Measurements from ENCODE around the gene RAX2. TPM values are rescaled to one million over a fixed set of nuclear protein-coding genes. Genes with fewer than 3 reads are reported as not detected.

RAX2 gene
- total RNA-seq, 2 donors from 2014 or later: not detected

- no peak for ATAC-seq (ENCODE audit: insufficient number of reproducible peaks, low FRiP score, low read depth)
- H3K27ac ChIP-seq: no peak overlapping the region
- no peaks in the 10 kb centered on the region for H3K36me3 ChIP-seq
- H3K9me3 ChIP-seq: no peaks in the 10 kb centered on the region
- no peak for DNase-seq (ENCODE audit: low spot score)
- H3K27me3 ChIP-seq (replicated peaks; ENCODE audit: insufficient read depth): no peaks in the 10 kb centered on the region
- no peaks in the 10 kb centered on the region for H3K4me1 ChIP-seq (ENCODE audit: control insufficient read depth in 1 of 2, low read depth in 2 of 2)
- no peak overlapping the region for H3K4me3 ChIP-seq
- no peak for TF ChIP-seq CTCF (IDR thresholded peaks at IDR 0.05)
Measured at GRCh38 chr19:3807131-3807480, 35.1 kb upstream of the RAX2 start.

GRCh38 chr19:3805859-3806258, 33.8 kb upstream of the RAX2 start:
- TF ChIP-seq CTCF (IDR thresholded peaks at IDR 0.05): no peak
- DNase-seq (ENCODE audit: low spot score): no peak
- no peak for ATAC-seq (ENCODE audit: insufficient number of reproducible peaks, low FRiP score, low read depth)
- Histone ChIP-seq H3K4me1 (ENCODE audit: control insufficient read depth in 1 of 2, low read depth in 2 of 2) (peaks cover 9 to 11% of the 10 kb centered on the region in 2 donors), H3K9me3 (no peaks in the 10 kb centered on the region), H3K36me3 (no peaks in the 10 kb centered on the region), H3K4me3 (no peak overlapping the region), H3K27me3 (replicated peaks; ENCODE audit: insufficient read depth) (peaks cover 8% of the 10 kb centered on the region), H3K27ac (no peak overlapping the region)

- H3K27me3 ChIP-seq (replicated peaks; ENCODE audit: insufficient read depth): peaks cover 8% of the 10 kb centered on the region
- DNase-seq (ENCODE audit: low spot score) (no peak), ATAC-seq (ENCODE audit: insufficient number of reproducible peaks, low FRiP score, low read depth) (no peak)
- no peaks in the 10 kb centered on the region for H3K9me3 ChIP-seq
- TF ChIP-seq CTCF (IDR thresholded peaks at IDR 0.05): no peak
- H3K27ac ChIP-seq: no peak overlapping the region
- H3K4me3 ChIP-seq: no peak overlapping the region
- H3K4me1 ChIP-seq (ENCODE audit: control insufficient read depth in 1 of 2, low read depth in 2 of 2): peaks cover 9 to 11% of the 10 kb centered on the region in 2 donors
- H3K36me3 ChIP-seq: no peaks in the 10 kb centered on the region
Measured at GRCh38 chr19:3804429-3804828, 32.4 kb upstream of the RAX2 start.

GRCh38 chr19:3803986-3804385, 32.0 kb upstream of the RAX2 start:
- Histone ChIP-seq H3K27me3 (replicated peaks; ENCODE audit: insufficient read depth) (peaks cover 8% of the 10 kb centered on the region), H3K4me3 (no peak overlapping the region), H3K27ac (no peak overlapping the region), H3K36me3 (no peaks in the 10 kb centered on the region), H3K4me1 (ENCODE audit: control insufficient read depth in 1 of 2, low read depth in 2 of 2) (peaks cover 9 to 11% of the 10 kb centered on the region in 2 donors), H3K9me3 (no peaks in the 10 kb centered on the region)
- ATAC-seq (ENCODE audit: insufficient number of reproducible peaks, low FRiP score, low read depth) (no peak), DNase-seq (ENCODE audit: low spot score) (no peak)
- no peak for TF ChIP-seq CTCF (IDR thresholded peaks at IDR 0.05)

- no peak for TF ChIP-seq CTCF (IDR thresholded peaks at IDR 0.05)
- Histone ChIP-seq H3K36me3 (no peaks in the 10 kb centered on the region), H3K4me1 (ENCODE audit: control insufficient read depth in 1 of 2, low read depth in 2 of 2) (peaks cover 9 to 11% of the 10 kb centered on the region in 2 donors), H3K27me3 (replicated peaks; ENCODE audit: insufficient read depth) (peaks cover 8% of the 10 kb centered on the region), H3K4me3 (no peak overlapping the region), H3K27ac (no peak overlapping the region), H3K9me3 (no peaks in the 10 kb centered on the region)
- DNase-seq (ENCODE audit: low spot score) (no peak), ATAC-seq (ENCODE audit: insufficient number of reproducible peaks, low FRiP score, low read depth) (no peak)
Measured at GRCh38 chr19:3803114-3803888, 31.3 kb upstream of the RAX2 start.
